Trophoblast cell (in vitro differentiated cells and primary cell): Measurements from ENCODE around the gene TCERG1L.
A peak's percentile ranks its signal among the peaks of the same experiment; 100 is the strongest.

Experiments
- DNase-seq, 2 donors: peaks; one replicate each; pipeline ENCODE4 v3.0.0-alpha.2; 2016
- H2AFZ ChIP-seq: 2 replicates; pipeline ENCODE4 v1.6.1; 2013; ENCODE audit warnings: low read length, moderate library complexity, mild to moderate bottlenecking; ENCODE audit not compliant: insufficient read depth, poor library complexity
- H2AK5ac ChIP-seq: 2 replicates; pipeline ENCODE4 v1.6.1; 2013; ENCODE audit warnings: mild to moderate bottlenecking, low read length
- H2BK120ac ChIP-seq: 2 replicates; pipeline ENCODE4 v1.6.1; 2013; ENCODE audit warnings: low read length, mild to moderate bottlenecking, moderate library complexity; ENCODE audit not compliant: insufficient read depth, poor library complexity
- H2BK12ac ChIP-seq: 2 replicates; pipeline ENCODE4 v1.6.1; 2013; ENCODE audit warnings: mild to moderate bottlenecking, low read length, moderate library complexity
- H2BK5ac ChIP-seq: 2 replicates; pipeline ENCODE4 v1.6.1; 2013; ENCODE audit warnings: low read length, low read depth, moderate library complexity, mild to moderate bottlenecking; ENCODE audit not compliant: poor library complexity
- H3K14ac ChIP-seq: 2 replicates; pipeline ENCODE4 v1.6.1; 2013; ENCODE audit warnings: mild to moderate bottlenecking, low read length
- H3K18ac ChIP-seq: 2 replicates; pipeline ENCODE4 v1.6.1; 2013; ENCODE audit warnings: mild to moderate bottlenecking, low read length
- H3K23ac ChIP-seq: 2 replicates; pipeline ENCODE4 v1.6.1; 2013; ENCODE audit warnings: low read length
- H3K27ac ChIP-seq: 2 replicates; pipeline ENCODE4 v1.5.1; 2013; ENCODE audit warnings: low read depth, mild to moderate bottlenecking, inconsistent platforms, low read length, moderate library complexity
- H3K27me3 ChIP-seq: 2 replicates; pipeline ENCODE4 v1.6.1; 2013; ENCODE audit warnings: inconsistent platforms, mild to moderate bottlenecking, low read length, moderate library complexity; ENCODE audit not compliant: insufficient read depth
- H3K36me3 ChIP-seq, 2 experiments: 1 replicate in 1 of 2; 2 replicates in 1 of 2; pipeline ENCODE4 v1.6.1; 2013; ENCODE audit warnings: low read length in 2 of 2, mild to moderate bottlenecking in 2 of 2, moderate library complexity in 1 of 2; ENCODE audit not compliant: insufficient read depth in 2 of 2, control insufficient read depth in 1 of 2
- H3K4ac ChIP-seq: 2 replicates; pipeline ENCODE4 v1.6.1; 2013; ENCODE audit warnings: low read depth, mild to moderate bottlenecking, low read length, moderate library complexity
- H3K4me1 ChIP-seq, 2 experiments: 1 replicate in 1 of 2; 2 replicates in 1 of 2; pipeline ENCODE4 v1.6.1; 2013; ENCODE audit warnings: low read length in 2 of 2, mild to moderate bottlenecking in 2 of 2, moderate library complexity in 1 of 2; ENCODE audit not compliant: insufficient read depth in 2 of 2, control insufficient read depth in 1 of 2
- H3K4me2 ChIP-seq: 2 replicates; pipeline ENCODE4 v1.6.1; 2013; ENCODE audit warnings: inconsistent platforms, mild to moderate bottlenecking, low read length, moderate library complexity
- H3K4me3 ChIP-seq: 2 replicates; pipeline ENCODE4 v1.5.1; 2013; ENCODE audit warnings: mild to moderate bottlenecking, low read depth, low read length, inconsistent platforms
- H3K79me1 ChIP-seq: one replicate; pipeline ENCODE4 v1.6.1; 2013; ENCODE audit warnings: low read length
- H3K79me2 ChIP-seq: 2 replicates; pipeline ENCODE4 v1.6.1; 2013; ENCODE audit warnings: low read length, mild to moderate bottlenecking; ENCODE audit not compliant: control insufficient read depth, insufficient read depth, poor library complexity
- H3K9ac ChIP-seq: 2 replicates; pipeline ENCODE4 v1.6.1; 2013; ENCODE audit warnings: mild to moderate bottlenecking, low read length
- H3K9me3 ChIP-seq: 2 replicates; pipeline ENCODE4 v1.6.1; 2013; ENCODE audit warnings: low read depth, mild to moderate bottlenecking, control low read depth, inconsistent platforms, low read length; ENCODE audit not compliant: insufficient read depth
- H4K12ac ChIP-seq: 2 replicates; pipeline ENCODE4 v1.6.1; 2013; ENCODE audit warnings: low read depth, mild to moderate bottlenecking, low read length, moderate library complexity
- H4K8ac ChIP-seq: 2 replicates; pipeline ENCODE4 v1.6.1; 2013; ENCODE audit warnings: low read depth, mild to moderate bottlenecking, low read length, moderate library complexity
- H4K91ac ChIP-seq: one replicate; pipeline ENCODE4 v1.6.1; 2013; ENCODE audit warnings: low read depth, mild to moderate bottlenecking, low read length, moderate library complexity
- WGBS: extraction: QIAGEN DNeasy Blood & Tissue Kit; methylation state at CpG from one replicate; pipeline ENCODE4 v1.1.7; 2013; ENCODE audit warnings: missing lambda C conversion rate; ENCODE audit not compliant: insufficient read length, insufficient coverage; ENCODE audit errors: extremely low coverage; 5-methylcytosine and 5-hydroxymethylcytosine counted together

The TCERG1L gene

GRCh38 chr10:131277278-131277677 is 34.2 kb downstream of the TCERG1L start:
- H3K4me2 ChIP-seq: no peak overlapping the region
- no peaks in the 10 kb centered on the region for H3K79me2 ChIP-seq
- no peak overlapping the region for H4K91ac ChIP-seq
- no peak overlapping the region for H4K8ac ChIP-seq
- H3K27ac ChIP-seq: no peak overlapping the region
- H3K9me3 ChIP-seq: peaks cover 2% of the 10 kb centered on the region
- no peak overlapping the region for H3K14ac ChIP-seq
- no peak overlapping the region for H3K4ac ChIP-seq
- H3K9ac ChIP-seq: no peak overlapping the region
- H2BK5ac ChIP-seq: no peak overlapping the region
- peaks cover 3 to 10% of the 10 kb centered on the region in 2 experiments for H3K4me1 ChIP-seq
- no peaks in the 10 kb centered on the region for H3K36me3 ChIP-seq
- no peaks in the 10 kb centered on the region for H3K79me1 ChIP-seq
- H2BK12ac ChIP-seq: no peak overlapping the region
- no peaks in the 10 kb centered on the region for H3K27me3 ChIP-seq
- H3K18ac ChIP-seq: no peak overlapping the region
- no CpG with 5 or more reads among the region's 12 CpGs for WGBS
- no peak overlapping the region for H4K12ac ChIP-seq
- H2BK120ac ChIP-seq: no peak overlapping the region
- H2AFZ ChIP-seq: no peak overlapping the region
- H3K4me3 ChIP-seq: no peak overlapping the region
- no peak for DNase-seq
- H2AK5ac ChIP-seq: no peak overlapping the region
- no peak overlapping the region for H3K23ac ChIP-seq

GRCh38 chr10:131275691-131276090 is 35.8 kb downstream of the TCERG1L start:
- Histone ChIP-seq H3K14ac (no peak overlapping the region), H3K18ac (no peak overlapping the region), H2BK12ac (no peak overlapping the region), H3K9ac (no peak overlapping the region), H3K27ac (no peak overlapping the region), H2AK5ac (no peak overlapping the region), H3K4me1 (peaks cover 2 to 9% of the 10 kb centered on the region in 2 experiments), H3K79me2 (no peaks in the 10 kb centered on the region), H2AFZ (no peak overlapping the region), H2BK5ac (no peak overlapping the region), H4K91ac (no peak overlapping the region), H3K9me3 (peaks cover 2% of the 10 kb centered on the region), H3K27me3 (no peaks in the 10 kb centered on the region), H3K4me2 (no peak overlapping the region), H3K79me1 (no peaks in the 10 kb centered on the region), H4K12ac (no peak overlapping the region), H3K36me3 (no peaks in the 10 kb centered on the region), H3K23ac (no peak overlapping the region), H2BK120ac (no peak overlapping the region), H3K4ac (no peak overlapping the region), H4K8ac (no peak overlapping the region), H3K4me3 (no peak overlapping the region)
- no CpG with 5 or more reads among the region's 4 CpGs for WGBS
- no peak for DNase-seq

- peaks cover 2% of the 10 kb centered on the region for H3K9me3 ChIP-seq
- H3K9ac ChIP-seq: no peak overlapping the region
- no peaks in the 10 kb centered on the region for H3K79me2 ChIP-seq
- H3K4ac ChIP-seq: no peak overlapping the region
- no peak overlapping the region for H3K27ac ChIP-seq
- H2BK12ac ChIP-seq: no peak overlapping the region
- H2AFZ ChIP-seq: no peak overlapping the region
- no peak for DNase-seq
- no peak overlapping the region for H2AK5ac ChIP-seq
- H3K18ac ChIP-seq: no peak overlapping the region
- H3K79me1 ChIP-seq: no peaks in the 10 kb centered on the region
- no peak overlapping the region for H3K14ac ChIP-seq
- H3K4me1 ChIP-seq: peaks cover 0 to 4% of the 10 kb centered on the region in 2 experiments
- no peak overlapping the region for H4K8ac ChIP-seq
- no peak overlapping the region for H2BK120ac ChIP-seq
- no peaks in the 10 kb centered on the region for H3K27me3 ChIP-seq
- H3K4me3 ChIP-seq: no peak overlapping the region
- H3K36me3 ChIP-seq: no peaks in the 10 kb centered on the region
- no peak overlapping the region for H2BK5ac ChIP-seq
- WGBS: no CpG with 5 or more reads among the region's 5 CpGs
- H3K23ac ChIP-seq: no peak overlapping the region
- no peak overlapping the region for H4K91ac ChIP-seq
- H4K12ac ChIP-seq: no peak overlapping the region
- no peak overlapping the region for H3K4me2 ChIP-seq
These were observed 36.6 kb downstream of the TCERG1L start for GRCh38 chr10:131274883-131275282.

GRCh38 chr10:131274133-131274880 is 37.2 kb downstream of the TCERG1L start:
- H3K79me2 ChIP-seq: no peaks in the 10 kb centered on the region
- DNase-seq: no peak
- no peak overlapping the region for H2AFZ ChIP-seq
- no peak overlapping the region for H3K18ac ChIP-seq
- no peaks in the 10 kb centered on the region for H3K27me3 ChIP-seq
- peaks cover 2% of the 10 kb centered on the region for H3K9me3 ChIP-seq
- H3K79me1 ChIP-seq: no peaks in the 10 kb centered on the region
- no peak overlapping the region for H3K23ac ChIP-seq
- H3K14ac ChIP-seq: no peak overlapping the region
- no peak overlapping the region for H2AK5ac ChIP-seq
- H4K91ac ChIP-seq: no peak overlapping the region
- WGBS: no CpG with 5 or more reads among the region's 19 CpGs
- H4K8ac ChIP-seq: no peak overlapping the region
- no peaks in the 10 kb centered on the region for H3K4me1 ChIP-seq
- no peak overlapping the region for H2BK120ac ChIP-seq
- no peak overlapping the region for H3K27ac ChIP-seq
- H3K4me2 ChIP-seq: no peak overlapping the region
- no peak overlapping the region for H3K9ac ChIP-seq
- no peak overlapping the region for H3K4ac ChIP-seq
- peak overlapping the region; percentile 6 for H3K4me3 ChIP-seq
- H3K36me3 ChIP-seq: no peaks in the 10 kb centered on the region
- H2BK12ac ChIP-seq: no peak overlapping the region
- no peak overlapping the region for H2BK5ac ChIP-seq
- H4K12ac ChIP-seq: no peak overlapping the region
